Cardiac muscle cell (in vitro differentiated cells and primary cell): ENCODE results near the gene RPL34. TPM values are rescaled to one million over a fixed set of nuclear protein-coding genes. Genes with fewer than 3 reads are reported as not detected.
A peak's percentile ranks its signal among the peaks of the same experiment; 100 is the strongest.

ENCODE experiments used
- DNase-seq, 2 donors: peaks; one replicate each; pipeline versions ENCODE4 v3.0.0 to v3.0.0-alpha.2; 2010 to 2017; ENCODE audit warnings: low read depth in 1 of 2, low spot score in 1 of 2
- H3K27ac ChIP-seq: fragments of 200-600 bp; sonication (generic); 2 replicates; pipeline ENCODE4 v1.5.1; 2016
- H3K27me3 ChIP-seq: fragments of 200-600 bp; sonication (generic); 2 replicates; pipeline ENCODE4 v1.6.0; 2016; ENCODE audit warnings: control low read depth
- H3K36me3 ChIP-seq: fragments of 200-600 bp; sonication (generic); 2 replicates; pipeline ENCODE4 v1.5.1; 2016; ENCODE audit warnings: control low read depth
- H3K4me1 ChIP-seq: fragments of 200-600 bp; sonication (generic); 2 replicates; pipeline ENCODE4 v1.8.1; 2017; ENCODE audit warnings: low read depth, mild to moderate bottlenecking, mixed run types
- H3K4me3 ChIP-seq: fragments of 200-600 bp; sonication (generic); 2 replicates; pipeline ENCODE4 v1.5.1; 2016; ENCODE audit warnings: mild to moderate bottlenecking
- H3K9me3 ChIP-seq: fragments of 200-600 bp; sonication (generic); 2 replicates; pipeline ENCODE4 v1.5.1; 2017; ENCODE audit warnings: low read depth, mild to moderate bottlenecking, control low read depth
- CTCF ChIP-seq: IDR thresholded peaks from 2 replicates; pipeline ENCODE4 v1.5.1; 2012; ENCODE audit warnings: low read depth, mild to moderate bottlenecking, low read length
- polyA plus RNA-seq: library from polyadenylated mRNA; unstranded; fragments of >200 nt; fragmentation: Nextera tagmentation; extraction: Ambion mirVana; gene quantifications from 2 replicates; pipeline ENCODE4 v1.2.1, GENCODE V29; 2016
- total RNA-seq: library from RNA; depleted of rRNA; stranded (reverse); fragments of >200 nt; gene quantifications from 2 replicates; pipeline ENCODE4 v1.2.3, GENCODE V29; 2016

Gene RPL34
- total and polyA plus RNA-seq, 2 experiments from 2014 or later: 803 to 830 TPM

DNA sequence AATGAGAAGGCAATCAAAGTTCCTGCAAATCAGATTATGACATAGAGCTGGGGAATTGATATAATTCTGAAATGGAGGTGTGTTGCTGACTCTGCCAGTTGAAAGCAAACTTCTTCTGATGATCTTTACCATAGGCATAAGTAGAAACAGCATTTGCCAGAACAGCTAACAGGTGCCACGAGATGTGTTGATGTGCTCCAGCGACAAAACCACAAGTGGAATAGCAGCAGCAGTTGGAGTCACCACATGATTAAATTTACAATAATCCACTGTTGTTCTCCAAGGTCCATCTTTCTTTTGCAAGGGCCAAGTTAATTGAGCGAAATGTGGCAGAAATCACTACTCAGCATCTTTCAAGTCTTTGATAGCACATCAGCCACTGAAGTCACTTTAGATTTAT, 26.3 kb downstream of the RPL34 start:
- peaks cover under 1% of the 10 kb centered on the region for H3K4me1 ChIP-seq
- H3K27me3 ChIP-seq: no peaks in the 10 kb centered on the region
- H3K36me3 ChIP-seq: no peaks in the 10 kb centered on the region

GRCh38 chr4:108649863-108650211, 29.5 kb downstream of the RPL34 start:
- peak overlapping the region; percentile 68 for H3K4me3 ChIP-seq
- no peak overlapping the region for H3K27ac ChIP-seq
- H3K36me3 ChIP-seq: no peaks in the 10 kb centered on the region
- no peaks in the 10 kb centered on the region for H3K27me3 ChIP-seq
- no peaks in the 10 kb centered on the region for H3K9me3 ChIP-seq
- H3K4me1 ChIP-seq: peaks cover 5% of the 10 kb centered on the region
- no peak for DNase-seq
- no peak for TF ChIP-seq CTCF

More for the DNA sequence above, 26.3 kb downstream of the RPL34 start:
- no peak for DNase-seq
- no peak for TF ChIP-seq CTCF
- Histone ChIP-seq H3K27ac (no peak overlapping the region), H3K9me3 (no peaks in the 10 kb centered on the region), H3K4me3 (no peak overlapping the region)

DNA sequence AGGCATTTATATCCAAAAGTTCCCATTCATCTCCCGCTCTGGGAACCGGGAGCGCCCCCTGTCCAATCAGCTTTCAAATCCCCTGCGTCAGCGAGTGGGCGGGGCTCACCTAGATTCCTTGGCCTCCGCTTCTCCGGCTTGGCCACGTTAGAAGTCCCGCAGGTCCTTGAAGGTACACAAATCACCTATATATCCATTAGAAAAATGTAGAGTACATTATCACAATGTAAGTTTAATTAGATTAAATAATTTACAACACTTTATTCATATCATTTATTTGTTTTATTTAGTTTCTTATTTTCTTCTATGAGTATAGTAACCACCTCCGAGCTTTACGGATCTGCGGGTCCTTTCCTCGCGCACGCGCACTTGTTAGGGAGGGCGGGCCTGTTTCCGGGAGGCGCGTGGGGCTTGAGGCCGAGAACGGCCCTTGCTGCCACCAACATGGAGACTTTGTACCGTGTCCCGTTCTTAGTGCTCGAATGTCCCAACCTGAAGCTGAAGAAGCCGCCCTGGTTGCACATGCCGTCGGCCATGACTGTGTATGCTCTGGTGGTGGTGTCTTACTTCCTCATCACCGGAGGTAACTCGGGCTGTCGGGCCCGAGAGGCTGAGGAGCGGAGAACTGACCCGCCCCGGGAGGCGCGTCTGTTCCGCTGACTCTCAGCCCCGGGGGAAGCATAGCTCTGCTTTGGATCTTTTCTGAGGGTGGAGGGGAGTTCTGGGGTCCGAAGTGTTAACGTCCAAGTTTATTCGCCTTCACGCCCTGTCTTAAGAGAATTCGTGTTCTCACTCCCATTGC, 30.0 kb downstream of the RPL34 start, which contains the start of gene OSTC:
TSS of gene OSTC (plus strand) at position 388 of the 802 bp plus-strand sequence. CDS start at position 445, 57 bp downstream.
- peak; percentile 24 for TF ChIP-seq CTCF
- no peaks in the 10 kb centered on the region for H3K9me3 ChIP-seq
- no peaks in the 10 kb centered on the region for H3K27me3 ChIP-seq
- H3K4me1 ChIP-seq: peaks cover 5% of the 10 kb centered on the region
- peak; percentile 98 for DNase-seq
- no peaks in the 10 kb centered on the region for H3K36me3 ChIP-seq
- peak within 1 kb of the TSS; percentile 96 for H3K27ac ChIP-seq
- H3K4me3 ChIP-seq: peak within 1 kb of the TSS; percentile 68

GRCh38 chr4:108651014-108651791, 30.8 kb downstream of the RPL34 start:
- TF ChIP-seq CTCF: no peak
- peak; percentile 22 to 63 for DNase-seq
- Histone ChIP-seq H3K9me3 (no peaks in the 10 kb centered on the region), H3K27ac (peak overlapping the region; percentile 96), H3K4me3 (peak overlapping the region; percentile 68), H3K27me3 (no peaks in the 10 kb centered on the region), H3K36me3 (no peaks in the 10 kb centered on the region), H3K4me1 (peaks cover 5% of the 10 kb centered on the region)

- H3K9me3 ChIP-seq: no peaks in the 10 kb centered on the region
- H3K27me3 ChIP-seq: no peaks in the 10 kb centered on the region
- no peak for DNase-seq
- H3K4me1 ChIP-seq: peaks cover 6% of the 10 kb centered on the region
- no peak for TF ChIP-seq CTCF
- no peak overlapping the region for H3K4me3 ChIP-seq
- H3K36me3 ChIP-seq: peaks cover 39% of the 10 kb centered on the region
- no peak overlapping the region for H3K27ac ChIP-seq
Measured at GRCh38 chr4:108662629-108663028, 42.3 kb downstream of the RPL34 start.
